ENCODE measurements around the gene FOXD2.

FOXD2 gene

DNA sequence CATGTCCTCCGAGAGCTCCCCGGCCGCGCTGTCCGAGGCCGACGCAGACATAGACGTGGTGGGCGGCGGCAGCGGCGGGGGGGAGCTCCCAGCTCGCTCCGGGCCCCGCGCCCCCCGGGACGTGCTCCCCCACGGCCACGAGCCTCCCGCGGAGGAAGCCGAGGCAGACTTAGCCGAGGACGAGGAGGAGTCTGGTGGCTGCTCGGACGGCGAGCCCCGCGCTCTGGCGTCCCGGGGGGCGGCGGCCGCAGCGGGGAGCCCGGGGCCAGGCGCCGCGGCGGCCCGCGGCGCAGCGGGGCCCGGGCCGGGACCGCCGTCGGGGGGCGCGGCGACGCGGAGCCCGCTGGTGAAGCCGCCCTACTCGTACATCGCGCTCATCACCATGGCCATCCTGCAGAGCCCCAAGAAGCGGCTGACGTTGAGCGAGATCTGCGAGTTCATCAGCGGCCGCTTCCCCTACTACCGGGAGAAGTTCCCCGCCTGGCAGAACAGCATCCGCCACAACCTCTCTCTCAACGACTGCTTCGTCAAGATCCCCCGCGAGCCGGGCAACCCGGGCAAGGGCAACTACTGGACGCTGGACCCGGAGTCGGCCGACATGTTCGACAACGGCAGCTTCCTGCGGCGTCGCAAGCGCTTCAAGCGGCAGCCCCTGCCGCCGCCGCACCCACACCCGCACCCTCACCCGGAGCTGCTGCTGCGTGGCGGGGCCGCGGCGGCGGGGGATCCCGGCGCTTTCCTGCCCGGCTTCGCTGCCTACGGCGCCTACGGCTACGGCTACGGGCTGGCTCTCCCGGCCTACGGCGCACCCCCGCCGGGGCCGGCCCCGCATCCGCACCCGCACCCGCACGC lies 547 bp downstream of the FOXD2 start:
- no peak for TF ChIP-seq JUND (IDR thresholded peaks at IDR 0.05; ENCODE audit: low read depth)
- peak in 1 of 2 experiments; percentile 29 for DNase-seq (ENCODE audit: low read depth in 1 of 2, low spot score in 1 of 2)
- in situ Hi-C loops (cut with HindIII; ENCODE audit: low pct_unique_long_range_greater_than_20kb, low sequenced_read_pairs): no loop called here

DNA sequence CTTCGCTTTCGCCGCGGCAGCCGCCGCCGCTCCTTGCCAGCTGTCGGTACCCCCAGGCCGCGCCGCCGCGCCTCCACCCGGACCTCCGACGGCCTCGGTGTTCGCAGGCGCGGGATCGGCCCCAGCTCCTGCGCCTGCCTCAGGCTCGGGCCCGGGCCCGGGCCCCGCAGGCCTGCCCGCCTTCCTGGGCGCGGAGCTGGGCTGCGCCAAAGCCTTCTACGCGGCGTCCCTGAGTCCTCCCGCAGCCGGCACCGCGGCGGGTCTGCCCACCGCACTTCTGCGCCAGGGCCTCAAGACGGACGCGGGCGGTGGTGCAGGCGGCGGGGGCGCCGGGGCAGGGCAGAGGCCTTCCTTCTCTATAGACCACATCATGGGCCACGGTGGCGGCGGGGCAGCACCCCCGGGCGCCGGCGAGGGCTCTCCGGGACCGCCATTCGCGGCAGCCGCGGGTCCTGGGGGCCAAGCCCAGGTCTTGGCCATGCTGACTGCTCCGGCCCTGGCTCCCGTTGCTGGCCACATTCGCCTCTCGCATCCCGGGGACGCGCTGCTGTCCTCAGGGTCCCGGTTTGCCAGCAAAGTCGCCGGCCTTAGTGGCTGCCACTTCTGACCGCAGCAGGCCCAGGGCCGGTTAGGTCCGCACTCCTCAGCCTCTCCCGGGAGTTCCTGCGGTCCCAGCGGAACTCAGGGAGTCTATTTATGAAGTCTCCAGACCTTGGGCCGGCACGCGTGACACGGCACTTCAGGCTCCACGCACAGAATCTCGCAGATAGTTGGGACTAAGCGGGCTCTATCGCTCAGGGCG lies 1.4 kb downstream of the FOXD2 start:
- in situ Hi-C loops (cut with HindIII; ENCODE audit: low pct_unique_long_range_greater_than_20kb, low sequenced_read_pairs): no loop called here
- DNase-seq (ENCODE audit: low read depth in 1 of 2, low spot score in 1 of 2): peak in 1 of 2 experiments; percentile 9
- TF ChIP-seq JUND (IDR thresholded peaks at IDR 0.05; ENCODE audit: low read depth): no peak

DNA sequence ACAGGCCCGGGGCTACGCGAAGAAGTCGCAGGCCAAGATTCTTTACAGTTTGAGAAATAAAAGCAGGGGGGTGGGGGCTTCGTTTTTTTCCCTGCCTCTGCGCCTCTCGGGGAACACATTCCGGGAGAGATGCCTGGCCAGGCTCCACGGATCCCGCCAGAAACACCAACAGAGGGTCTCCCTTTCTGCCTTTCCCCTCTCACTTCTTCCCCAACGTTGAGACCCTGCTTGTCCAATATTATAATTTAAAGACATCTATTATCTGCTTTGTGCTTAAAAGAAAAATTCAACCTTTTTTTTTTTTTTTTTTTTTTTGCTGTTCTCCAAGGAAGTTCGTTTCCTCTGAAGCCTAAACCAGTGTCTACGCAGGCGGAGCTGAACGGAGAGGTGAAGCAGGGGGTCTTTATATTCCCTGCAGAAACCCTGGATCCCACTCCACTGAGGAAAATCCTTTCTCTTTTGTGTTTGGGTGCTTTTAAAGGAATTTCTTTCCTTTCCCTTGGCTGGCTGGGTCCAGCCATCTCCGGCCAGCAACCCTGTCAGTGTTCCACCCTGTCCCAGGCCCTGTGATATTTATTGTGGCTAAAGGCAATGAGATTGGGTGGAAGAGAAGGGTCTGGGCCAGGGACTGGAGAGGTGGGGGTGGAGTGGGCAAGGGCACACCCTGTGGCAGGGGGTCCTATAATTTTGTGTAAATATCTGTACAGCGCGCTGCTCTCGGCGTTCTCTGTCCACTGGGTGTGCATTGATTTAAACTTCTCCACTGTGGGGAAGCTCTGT lies 2.2 kb downstream of the FOXD2 start:
- in situ Hi-C loops (cut with HindIII; ENCODE audit: low pct_unique_long_range_greater_than_20kb, low sequenced_read_pairs): no loop called here
- DNase-seq (ENCODE audit: low read depth in 1 of 2, low spot score in 1 of 2): no peak
- TF ChIP-seq JUND (IDR thresholded peaks at IDR 0.05; ENCODE audit: low read depth): no peak

DNA sequence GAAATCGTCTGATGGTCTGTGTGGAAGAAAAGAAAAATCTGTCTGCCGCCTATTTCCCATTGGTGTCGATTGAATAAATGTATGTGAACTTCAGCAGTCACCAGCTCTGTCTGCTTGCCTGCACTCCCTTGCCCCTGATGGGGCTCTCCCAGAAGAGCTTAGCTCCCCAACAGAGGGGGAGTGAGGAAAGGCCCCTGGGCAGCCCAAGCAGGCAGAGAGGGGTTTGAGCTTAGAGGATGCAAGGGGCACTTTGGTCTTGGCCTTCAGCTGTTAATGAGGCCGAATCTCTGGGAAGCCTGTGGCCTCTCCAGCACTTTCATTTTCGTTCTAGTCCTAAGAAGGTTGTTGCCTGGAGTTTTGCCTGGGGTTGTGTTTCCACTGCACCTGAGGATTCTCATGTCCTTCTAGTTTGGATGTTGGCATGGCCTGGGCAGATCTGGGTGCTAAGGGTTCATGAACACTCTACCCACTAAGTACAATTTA lies 2.8 kb downstream of the FOXD2 start:
- in situ Hi-C loops (cut with HindIII; ENCODE audit: low pct_unique_long_range_greater_than_20kb, low sequenced_read_pairs): no loop called here

DNA sequence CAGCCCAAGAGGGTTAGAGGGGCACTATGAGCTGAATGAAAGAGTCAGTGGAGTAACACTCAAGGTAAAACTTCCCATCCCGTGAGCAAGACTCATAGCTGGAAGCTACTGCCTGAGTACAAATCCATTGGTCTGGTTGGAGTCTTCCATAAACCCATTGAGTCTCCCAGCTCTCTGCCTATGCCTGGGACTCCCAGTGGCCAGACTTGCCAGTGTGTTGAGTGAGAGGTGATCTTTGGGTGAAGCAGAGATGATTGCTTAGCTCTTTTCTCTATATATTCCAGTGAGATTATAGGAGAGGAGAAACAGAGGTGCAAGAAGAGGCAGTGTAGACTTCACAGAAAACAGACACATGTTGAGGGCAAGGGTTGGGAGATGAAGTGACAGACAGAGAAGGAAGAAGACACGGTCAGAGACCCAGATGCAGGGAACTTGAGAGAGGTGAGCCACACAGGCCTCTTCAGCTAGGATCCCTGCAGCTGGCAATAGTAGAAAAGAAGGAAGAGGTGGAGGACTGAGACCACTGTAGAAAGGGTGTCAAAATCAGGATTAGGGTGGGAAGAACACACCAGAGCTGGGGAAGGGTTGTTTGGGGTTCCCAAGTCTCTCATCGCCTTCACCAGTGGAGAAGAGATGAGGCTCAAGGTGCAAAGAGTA lies 3.7 kb downstream of the FOXD2 start:
- TF ChIP-seq JUND (IDR thresholded peaks at IDR 0.05; ENCODE audit: low read depth): no peak
- peak in 1 of 2 experiments; percentile 23 for DNase-seq (ENCODE audit: low read depth in 1 of 2, low spot score in 1 of 2)
- in situ Hi-C loops (cut with HindIII; ENCODE audit: low pct_unique_long_range_greater_than_20kb, low sequenced_read_pairs): no loop called here

More for the DNA sequence above, 2.8 kb downstream of the FOXD2 start:
- peak in 1 of 2 experiments; percentile 53 for DNase-seq (ENCODE audit: low read depth in 1 of 2, low spot score in 1 of 2)
- TF ChIP-seq JUND (IDR thresholded peaks at IDR 0.05; ENCODE audit: low read depth): no peak

DNA sequence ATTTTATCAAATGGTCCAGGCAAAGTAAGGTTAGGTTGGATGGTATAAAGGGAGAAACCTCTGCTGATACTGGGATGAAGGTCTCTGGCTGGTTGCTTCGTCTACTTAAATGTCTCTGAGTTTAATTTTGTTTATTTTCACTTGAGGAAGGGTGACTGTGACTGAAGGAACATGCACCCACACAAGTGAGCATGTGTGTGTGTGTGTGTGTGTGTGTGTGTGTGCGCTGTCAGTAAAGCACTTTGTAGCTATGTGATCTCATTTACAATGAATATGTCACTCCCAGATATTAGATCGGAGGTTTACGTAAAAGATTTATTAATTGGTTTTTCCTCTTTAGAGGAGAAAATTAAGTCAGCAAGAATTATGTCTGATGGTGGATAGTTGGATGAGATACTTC lies 4.4 kb downstream of the FOXD2 start:
- no peak for TF ChIP-seq JUND (IDR thresholded peaks at IDR 0.05; ENCODE audit: low read depth)
- in situ Hi-C loops (cut with HindIII; ENCODE audit: low pct_unique_long_range_greater_than_20kb, low sequenced_read_pairs): no loop called here
- DNase-seq (ENCODE audit: low read depth in 1 of 2, low spot score in 1 of 2): no peak

DNA sequence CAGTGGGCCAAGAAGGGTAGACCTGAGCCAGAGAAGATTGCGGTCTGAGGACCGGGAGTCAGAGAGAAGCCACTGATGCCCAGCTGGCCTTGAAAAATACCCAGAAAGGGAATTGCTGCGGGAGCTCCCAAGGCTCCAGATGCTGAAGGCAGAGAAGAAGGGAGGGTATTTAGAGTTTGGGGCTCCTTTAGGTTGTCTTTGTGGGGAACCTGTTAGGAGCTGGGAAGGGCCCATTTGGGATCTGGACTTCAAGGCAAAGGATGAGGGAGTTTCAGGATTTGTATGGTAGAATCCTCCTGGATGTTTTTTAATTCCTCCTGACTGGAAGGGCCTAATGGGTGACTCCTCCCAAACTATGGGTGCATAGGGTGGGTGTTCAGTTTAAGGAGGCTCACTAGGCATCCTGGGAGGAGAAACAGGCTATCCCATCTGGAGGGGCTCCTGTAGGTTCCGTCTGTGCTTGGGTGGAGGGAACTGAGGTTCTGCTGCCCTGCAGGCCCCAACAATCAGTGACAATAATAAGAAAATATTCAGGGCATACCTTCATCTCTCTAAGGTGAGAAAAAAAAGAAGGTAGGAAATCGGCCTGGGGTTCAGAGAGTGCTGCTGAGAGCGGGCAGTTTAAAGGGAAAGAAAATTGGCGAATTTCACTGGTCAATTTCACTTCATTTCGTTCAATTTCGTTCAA lies 5.1 kb downstream of the FOXD2 start:
- in situ Hi-C loops (cut with HindIII; ENCODE audit: low pct_unique_long_range_greater_than_20kb, low sequenced_read_pairs): no loop called here
- no peak for TF ChIP-seq JUND (IDR thresholded peaks at IDR 0.05; ENCODE audit: low read depth)
- no peak for DNase-seq (ENCODE audit: low read depth in 1 of 2, low spot score in 1 of 2)

DNA sequence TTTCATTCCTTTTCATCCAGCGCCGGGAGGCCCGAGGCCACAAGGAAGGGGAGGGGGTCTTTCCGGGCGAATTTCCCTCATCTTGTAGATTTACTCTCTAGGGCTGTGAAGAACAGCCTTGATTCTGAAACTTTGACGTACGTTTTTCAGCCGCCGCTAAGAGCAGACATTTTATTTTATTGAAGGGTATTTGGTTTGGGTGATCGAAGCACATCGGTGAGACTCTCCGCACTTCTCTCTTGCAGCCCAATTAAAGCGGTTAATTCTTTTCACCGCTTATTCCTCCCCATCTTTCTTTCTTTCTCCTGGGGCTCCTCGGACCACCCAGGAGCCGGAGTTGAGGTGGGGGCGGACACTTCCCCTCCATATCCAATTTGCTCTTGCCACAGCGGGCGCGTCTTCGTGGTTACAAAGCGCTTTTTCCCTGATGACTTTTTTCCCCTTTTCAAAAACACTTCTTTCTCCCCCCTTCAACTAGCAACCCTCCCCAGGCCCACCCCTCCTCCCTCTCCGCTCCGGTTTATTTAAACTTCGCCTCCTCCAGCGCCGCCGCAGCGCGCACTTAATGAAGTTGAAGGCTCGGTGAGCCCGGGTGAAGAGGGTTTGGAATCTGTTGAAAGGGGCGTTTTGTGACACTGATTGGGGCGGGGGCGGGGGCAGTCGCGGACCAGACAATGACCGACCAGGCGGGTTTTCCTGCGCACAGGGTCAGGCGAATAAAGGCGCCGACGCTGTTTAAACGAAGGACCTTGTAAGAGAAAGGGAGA lies 5.9 kb downstream of the FOXD2 start:
- in situ Hi-C loops (cut with HindIII; ENCODE audit: low pct_unique_long_range_greater_than_20kb, low sequenced_read_pairs): no loop called here
- DNase-seq (ENCODE audit: low read depth in 1 of 2, low spot score in 1 of 2): no peak
- TF ChIP-seq JUND (IDR thresholded peaks at IDR 0.05; ENCODE audit: low read depth): no peak

DNA sequence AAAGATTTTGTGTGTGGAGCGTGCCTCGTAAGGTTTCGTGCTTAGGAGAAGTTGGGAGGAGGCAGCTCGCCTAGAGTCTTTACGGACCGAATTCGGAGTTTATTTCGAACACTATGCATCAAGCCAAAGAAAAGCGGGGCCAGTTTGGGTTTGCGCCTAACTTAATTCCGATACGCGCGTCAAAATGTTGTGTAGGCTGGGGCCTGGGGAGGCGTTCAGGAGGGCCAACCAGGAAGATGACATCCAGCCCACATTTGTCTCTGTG lies 6.4 kb downstream of the FOXD2 start:
- TF ChIP-seq JUND (IDR thresholded peaks at IDR 0.05; ENCODE audit: low read depth): no peak
- in situ Hi-C loops (cut with HindIII; ENCODE audit: low pct_unique_long_range_greater_than_20kb, low sequenced_read_pairs): no loop called here
- DNase-seq (ENCODE audit: low read depth in 1 of 2, low spot score in 1 of 2): no peak

DNA sequence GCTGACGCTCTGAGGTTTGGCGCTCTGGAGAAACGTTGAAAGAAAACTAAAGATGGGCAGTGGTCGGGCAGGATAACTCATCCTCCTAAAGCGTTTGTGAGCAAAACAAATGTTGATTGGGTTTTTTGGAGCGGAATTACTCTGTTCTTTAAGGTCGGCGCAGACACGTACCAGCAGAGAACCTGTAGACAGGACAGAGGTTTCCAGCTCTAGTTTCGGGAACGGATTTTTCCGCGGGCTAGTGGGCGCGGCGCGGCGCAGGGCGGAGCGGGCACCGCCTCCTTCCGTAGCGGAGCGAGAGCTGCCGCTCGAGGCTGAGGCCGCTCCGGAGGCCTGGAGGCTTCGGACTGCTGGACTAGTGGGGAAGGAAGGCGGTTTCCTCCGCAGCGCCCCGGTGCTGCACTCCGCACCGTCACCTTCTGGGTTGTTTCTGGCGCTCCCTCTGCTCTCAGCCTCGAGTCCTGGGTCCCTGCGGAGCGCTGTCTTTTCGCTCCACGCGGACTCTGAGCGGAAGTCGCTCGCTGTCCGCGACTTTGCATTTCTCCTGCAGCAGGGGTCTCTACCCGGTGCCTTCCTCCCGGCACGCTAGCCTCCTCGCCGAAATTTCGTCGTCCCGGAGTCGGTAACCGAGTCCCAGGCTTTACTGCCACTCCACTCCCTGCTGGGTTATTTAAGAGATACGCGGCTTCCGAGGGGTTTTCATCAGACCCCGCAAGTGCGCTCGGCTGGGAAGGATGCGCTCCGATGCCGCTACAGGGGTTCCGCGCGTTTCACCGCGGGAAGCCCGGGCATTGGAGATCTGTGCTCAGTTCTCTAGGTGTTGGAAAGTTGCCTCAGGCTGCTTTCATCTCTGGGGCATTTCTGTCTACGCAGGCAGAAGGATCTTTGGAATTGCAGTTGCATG lies 7.0 kb downstream of the FOXD2 start:
- in situ Hi-C loops (cut with HindIII; ENCODE audit: low pct_unique_long_range_greater_than_20kb, low sequenced_read_pairs): no loop called here
- no peak for TF ChIP-seq JUND (IDR thresholded peaks at IDR 0.05; ENCODE audit: low read depth)
- DNase-seq (ENCODE audit: low read depth in 1 of 2, low spot score in 1 of 2): no peak

All from T47D (cell line).